Raji (cell line): ENCODE data around the gene TBX4.

Experiments
- POLR2A ChIP-seq: IDR thresholded peaks from 2 replicates; pipeline ENCODE4 v1.6.1; 2011; ENCODE audit warnings: low read depth, low read length, control low read depth; ENCODE audit not compliant: insufficient read depth

The TBX4 gene

GRCh38 chr17:61463316-61464129 is 11.3 kb downstream of the TBX4 start:
- no peak for TF ChIP-seq POLR2A

GRCh38 chr17:61464130-61464842 is 12.1 kb downstream of the TBX4 start:
- TF ChIP-seq POLR2A = no peak

DNA sequence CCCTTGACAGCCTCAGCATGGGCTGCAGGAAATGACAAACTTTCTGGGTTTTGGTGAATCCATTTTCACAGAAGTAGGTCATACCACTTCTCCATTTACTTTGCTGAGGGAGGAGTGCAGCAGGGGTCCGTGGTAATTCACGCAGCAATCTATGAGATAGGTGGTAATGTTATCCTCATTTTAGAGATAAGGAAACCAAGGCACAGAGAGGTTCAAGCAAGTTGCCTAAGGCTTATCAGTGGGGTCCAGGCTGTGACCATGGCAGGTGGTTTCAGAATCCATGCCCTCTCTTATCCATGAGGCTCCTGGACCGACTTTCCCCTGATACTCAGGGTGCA is 12.6 kb downstream of the TBX4 start:
- TF ChIP-seq POLR2A = no peak

GRCh38 chr17:61465550-61466237 is 13.5 kb downstream of the TBX4 start:
- no peak for TF ChIP-seq POLR2A

GRCh38 chr17:61466246-61466645 is 14.0 kb downstream of the TBX4 start:
- TF ChIP-seq POLR2A = no peak

- TF ChIP-seq POLR2A = no peak
Measured at GRCh38 chr17:61467416-61468262, 15.4 kb downstream of the TBX4 start.

- TF ChIP-seq POLR2A = no peak
Measured at GRCh38 chr17:61468263-61468907, 16.2 kb downstream of the TBX4 start.

- no peak for TF ChIP-seq POLR2A
Measured at GRCh38 chr17:61469474-61469873, 17.3 kb downstream of the TBX4 start.

GRCh38 chr17:61469949-61470348 is 17.7 kb downstream of the TBX4 start:
- no peak for TF ChIP-seq POLR2A

DNA sequence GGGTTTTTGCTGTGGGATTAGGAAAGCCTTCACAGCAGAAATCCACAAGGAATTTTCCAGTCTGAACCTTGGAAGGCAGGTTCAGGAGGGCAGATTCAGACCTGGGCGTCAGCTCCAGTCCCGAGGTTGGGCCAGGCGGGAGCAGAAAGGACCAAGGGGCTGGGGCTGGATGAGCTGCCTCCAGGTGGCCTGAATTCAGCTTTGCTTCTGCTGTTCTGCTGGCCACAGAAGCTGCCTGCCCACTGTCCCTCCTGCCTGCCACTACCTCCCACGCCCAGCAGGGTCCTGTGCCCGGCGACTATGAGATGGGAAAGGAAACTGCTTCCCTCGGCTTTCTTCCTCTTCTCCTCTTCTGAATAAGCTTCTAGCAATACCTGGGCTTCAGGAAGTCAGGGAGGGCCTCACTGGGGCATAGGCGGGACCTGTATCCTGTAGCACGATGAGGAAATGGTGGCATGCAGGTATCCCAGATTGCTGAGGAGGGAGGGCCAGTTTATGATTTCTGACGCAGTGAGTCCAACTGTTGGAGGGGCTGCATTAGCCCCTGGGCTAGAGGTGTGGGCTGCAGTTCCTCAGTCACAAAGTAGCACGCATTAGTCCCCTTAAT is 18.4 kb downstream of the TBX4 start:
- TF ChIP-seq POLR2A = no peak

- TF ChIP-seq POLR2A = no peak
Measured at GRCh38 chr17:61474235-61474927, 22.2 kb downstream of the TBX4 start.

DNA sequence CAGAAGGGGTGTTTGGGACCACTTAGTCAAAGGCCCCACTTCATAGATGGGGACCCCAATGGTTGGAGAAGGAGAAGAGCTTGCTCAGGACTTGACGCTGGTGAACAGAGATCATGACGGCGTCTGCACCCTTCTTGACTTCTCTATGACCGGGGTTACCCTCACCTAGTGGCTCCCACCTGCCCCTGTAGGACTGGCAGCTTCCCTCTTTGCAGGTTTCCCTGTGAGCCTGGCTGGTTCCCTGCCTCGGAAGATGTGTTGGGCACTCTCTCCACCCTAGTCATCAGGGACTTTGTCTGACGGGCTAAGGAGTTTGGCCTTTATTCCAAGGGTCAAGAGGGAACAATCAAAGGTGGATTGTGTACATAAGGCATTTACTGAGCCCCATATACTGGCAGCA is 22.7 kb downstream of the TBX4 start:
- TF ChIP-seq POLR2A = no peak

- TF ChIP-seq POLR2A = no peak
Measured at GRCh38 chr17:61475726-61476125, 23.5 kb downstream of the TBX4 start.
